Esophagus squamous epithelium (tissue), 4 donors: Measurements from ENCODE around the gene RETN.

Source experiments
- CTCF ChIP-seq, 6 experiments: fragments of 450-650 bp in 4 of 6; fragments of 200-600 bp in 2 of 6; sonication (generic) in 2 of 6; IDR thresholded peaks; one replicate each; pipeline ENCODE4 v1.5.1; 2016 to 2019; ENCODE audit warnings: antibody characterized with exemption in 6 of 6, mild to moderate bottlenecking in 4 of 6, moderate library complexity in 4 of 6
- POLR2A ChIP-seq, 4 donors: fragments of 450-650 bp; IDR thresholded peaks; one replicate each; pipeline ENCODE4 v1.6.1; 2017; ENCODE audit warnings: antibody characterized with exemption in 4 of 4, mild to moderate bottlenecking in 4 of 4, moderate library complexity in 3 of 4

GRCh38 chr19:7644550-7644877 lies 24.3 kb upstream of the RETN start:
- TF ChIP-seq CTCF (IDR thresholded peaks at IDR 0.05) (no peak), POLR2A (IDR thresholded peaks at IDR 0.05) (no peak)
